Activated CD4-positive, alpha-beta T cell treated with anti-CD3 and anti-CD28 coated beads, Interleukin-2, amount 10 ng/mL, durations not matched to agents 24 days and 14 days (primary cell): ENCODE measurements around the gene NCAPH2. TPM values are rescaled to one million over a fixed set of nuclear protein-coding genes. Genes with fewer than 3 reads are reported as not detected.

Experiments used
- DNase-seq: peaks from one replicate; pipeline ENCODE4 v3.0.0; 2022
- H3K27ac Mint-ChIP-seq: one replicate; pipeline ENCODE4 v1.8.0; 2022; ENCODE audit warnings: mild to moderate bottlenecking, mixed read lengths
- H3K27me3 Mint-ChIP-seq: one replicate; pipeline ENCODE4 v1.8.0; 2022; ENCODE audit warnings: mixed read lengths
- H3K36me3 Mint-ChIP-seq: one replicate; pipeline ENCODE4 v1.8.0; 2022; ENCODE audit warnings: low read depth, mild to moderate bottlenecking, mixed read lengths
- H3K4me1 Mint-ChIP-seq: one replicate; pipeline ENCODE4 v1.8.0; 2021; ENCODE audit warnings: mixed read lengths
- H3K4me3 Mint-ChIP-seq: one replicate; pipeline ENCODE4 v1.8.0; 2022; ENCODE audit warnings: mild to moderate bottlenecking, moderate library complexity, mixed read lengths
- H3K9me3 Mint-ChIP-seq: one replicate; pipeline ENCODE4 v1.8.0; 2021; ENCODE audit warnings: mixed read lengths
- intact Hi-C: fragments of 100-400 bp; cut with micrococcal nuclease; formaldehyde crosslinking; loops from one replicate; pipeline ENCODE4 v1.15.1; 2023
- total RNA-seq: library from RNA; stranded (reverse); gene quantifications from 2 replicates; pipeline ENCODE4 v1.2.3, GENCODE V29; 2022

The NCAPH2 gene
- total RNA-seq, 1 donor from 2014 or later, result 131 TPM

DNA sequence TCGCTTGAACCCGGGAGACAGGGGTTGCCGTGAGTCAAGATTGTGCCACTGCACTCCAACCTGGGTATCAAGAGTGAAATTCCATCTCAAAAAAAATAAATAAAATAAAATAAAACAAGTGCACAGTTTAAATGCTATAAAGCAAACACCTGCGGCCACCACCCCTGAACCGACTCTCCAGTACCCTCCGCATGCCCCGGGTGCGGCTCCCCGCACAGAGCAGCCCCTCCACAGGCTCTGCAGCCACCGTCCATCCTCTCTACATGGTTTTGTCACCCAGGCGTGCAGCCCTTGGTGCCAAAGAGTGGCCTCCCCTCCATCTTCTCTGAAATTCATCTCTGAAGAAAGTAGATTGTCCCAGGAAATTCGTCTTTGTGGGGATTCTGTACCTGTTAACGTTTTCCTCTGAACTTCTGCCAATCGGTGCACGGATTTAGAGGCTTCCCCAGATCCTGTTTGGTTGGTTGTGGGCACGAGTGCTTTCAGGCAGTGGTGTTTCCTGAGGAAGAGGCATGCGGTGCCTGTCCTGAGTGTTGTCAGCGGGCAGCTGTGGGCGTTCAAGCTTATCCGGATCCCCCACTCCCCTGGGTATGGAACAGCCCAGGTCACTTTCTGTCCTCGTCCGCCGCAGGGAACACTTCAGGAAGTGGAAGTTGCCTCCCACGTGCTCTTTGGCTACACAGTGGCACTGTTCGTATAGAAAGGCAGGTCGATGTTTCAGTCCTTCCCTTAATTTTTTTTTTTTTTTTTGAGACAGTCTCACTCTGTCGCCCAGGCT lies 17.3 kb upstream of the NCAPH2 start:
- intact Hi-C loops, result no loop called here
- Mint-ChIP-seq H3K4me1 (peaks cover 6% of the 10 kb centered on the region), H3K36me3 (no peaks in the 10 kb centered on the region), H3K27me3 (peaks cover under 1% of the 10 kb centered on the region), H3K27ac (peak overlapping the region; percentile 65), H3K9me3 (no peaks in the 10 kb centered on the region), H3K4me3 (peak overlapping the region; percentile 62)
- DNase-seq, result no peak

DNA sequence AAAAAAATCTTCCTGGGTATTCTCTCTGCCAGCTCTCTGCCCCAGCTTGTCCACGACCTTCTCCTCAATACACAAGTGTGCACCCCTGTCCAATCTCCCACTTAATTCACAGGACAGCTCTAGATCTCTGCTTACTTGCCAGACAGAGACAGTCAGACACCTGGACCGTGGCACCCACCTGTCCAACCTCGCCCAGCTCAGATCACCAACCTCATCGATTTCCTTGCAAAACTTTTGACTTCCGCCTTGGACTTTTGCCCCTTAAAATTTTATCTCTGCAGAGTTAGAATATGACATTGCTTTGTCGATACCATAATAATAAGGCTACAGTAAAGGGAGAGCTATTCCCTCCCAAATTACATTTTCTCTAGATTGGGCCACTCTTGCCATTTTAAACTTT lies 10.9 kb upstream of the NCAPH2 start:
- Mint-ChIP-seq H3K27me3 (peaks cover 5% of the 10 kb centered on the region), H3K27ac (no peak overlapping the region), H3K36me3 (no peaks in the 10 kb centered on the region), H3K4me1 (peaks cover 6% of the 10 kb centered on the region), H3K4me3 (no peak overlapping the region), H3K9me3 (no peaks in the 10 kb centered on the region)
- intact Hi-C loops, result no loop called here
- no peak for DNase-seq

DNA sequence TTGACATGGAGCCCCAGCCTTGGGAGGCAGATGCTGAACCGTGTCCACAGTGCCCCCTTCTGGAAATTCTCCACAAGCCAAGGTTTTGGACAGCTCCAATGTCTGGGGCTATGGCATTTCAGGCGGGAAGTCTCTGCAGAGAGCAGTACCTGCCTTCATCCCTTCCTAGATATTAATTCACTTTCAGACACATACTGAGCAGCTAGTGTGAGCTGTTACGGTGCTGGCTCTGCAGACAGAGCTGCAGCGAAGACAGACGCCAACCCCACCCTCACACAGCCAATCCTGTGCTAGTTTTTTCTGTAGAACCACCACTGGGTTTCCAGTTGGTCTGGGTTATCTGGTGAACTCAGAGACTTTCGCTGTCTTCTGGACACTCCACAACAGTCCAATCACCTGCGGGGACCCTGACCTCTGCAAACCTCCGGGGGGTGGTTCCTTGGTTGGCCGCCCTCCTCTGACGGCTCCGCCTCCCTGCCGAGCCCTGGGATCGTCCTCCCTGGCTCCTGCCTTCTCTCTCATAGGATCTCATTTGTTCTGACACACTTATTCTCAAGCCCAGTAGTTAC lies 9.6 kb upstream of the NCAPH2 start:
- intact Hi-C loops, result loop anchor here (2.0 kb wide), 1 partner anchor 24 kb away; the partner anchor contains the start of gene SBF1
- Mint-ChIP-seq H3K4me3 (no peak overlapping the region), H3K4me1 (peaks cover 6% of the 10 kb centered on the region), H3K27me3 (peaks cover 5% of the 10 kb centered on the region), H3K27ac (no peak overlapping the region), H3K9me3 (no peaks in the 10 kb centered on the region), H3K36me3 (peaks cover 2% of the 10 kb centered on the region)
- DNase-seq, result peak; percentile 93

DNA sequence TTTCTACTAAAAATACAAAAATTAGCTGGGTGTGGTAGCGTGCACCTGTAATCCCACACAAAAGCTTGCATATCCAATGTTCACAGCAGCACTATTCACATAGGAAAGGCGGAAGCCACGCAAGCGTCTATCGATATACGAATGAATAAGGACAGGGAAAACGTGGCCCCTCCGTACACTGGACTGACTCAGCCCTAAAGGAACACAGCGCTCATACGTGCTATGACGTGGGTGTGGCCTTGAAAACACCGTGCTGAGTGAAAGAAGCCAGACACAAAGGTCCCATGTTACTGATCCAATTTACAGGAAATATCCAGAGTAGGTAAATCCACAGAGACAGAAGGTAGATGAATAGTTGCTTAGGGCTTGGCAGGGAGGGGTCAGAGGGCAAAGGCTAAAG lies 7.6 kb upstream of the NCAPH2 start:
- no peak overlapping the region for H3K4me3 Mint-ChIP-seq
- H3K27me3 Mint-ChIP-seq, result peaks cover 5% of the 10 kb centered on the region
- no peaks in the 10 kb centered on the region for H3K9me3 Mint-ChIP-seq
- no peak overlapping the region for H3K27ac Mint-ChIP-seq
- DNase-seq, result no peak
- peaks cover 6% of the 10 kb centered on the region for H3K4me1 Mint-ChIP-seq
- intact Hi-C loops, result loop anchor here (10.0 kb wide), 1 partner anchor 156 kb away; the partner anchor contains the start of gene PPP6R2
- H3K36me3 Mint-ChIP-seq, result peaks cover 2% of the 10 kb centered on the region

DNA sequence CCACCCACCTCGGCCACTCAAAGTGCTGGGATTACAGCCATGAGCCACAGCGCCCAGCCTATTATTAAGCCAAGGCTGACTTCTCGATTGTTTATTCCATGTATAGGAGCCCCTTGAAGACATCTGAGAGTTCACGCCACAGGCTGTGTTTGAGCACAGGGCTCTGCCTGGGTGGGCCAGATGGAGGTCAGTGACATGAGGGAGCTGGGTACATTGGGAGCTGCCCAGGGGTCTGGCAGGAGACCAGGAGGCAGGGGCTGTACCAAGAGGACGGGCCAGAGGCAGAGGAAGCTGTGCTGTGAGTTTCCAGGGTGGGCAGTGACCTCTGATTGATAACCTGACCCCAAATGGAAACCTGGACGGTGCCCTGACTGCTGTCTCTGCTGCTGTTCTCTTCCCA lies 5.9 kb upstream of the NCAPH2 start:
- H3K36me3 Mint-ChIP-seq, result peaks cover 4% of the 10 kb centered on the region
- intact Hi-C loops, result loop anchor here (10.0 kb wide), 1 partner anchor 157 kb away; the partner anchor contains the start of gene PPP6R2
- no peaks in the 10 kb centered on the region for H3K9me3 Mint-ChIP-seq
- H3K27me3 Mint-ChIP-seq, result peaks cover under 1% of the 10 kb centered on the region
- peaks cover 6% of the 10 kb centered on the region for H3K4me1 Mint-ChIP-seq
- DNase-seq, result no peak
- no peak overlapping the region for H3K4me3 Mint-ChIP-seq
- no peak overlapping the region for H3K27ac Mint-ChIP-seq

DNA sequence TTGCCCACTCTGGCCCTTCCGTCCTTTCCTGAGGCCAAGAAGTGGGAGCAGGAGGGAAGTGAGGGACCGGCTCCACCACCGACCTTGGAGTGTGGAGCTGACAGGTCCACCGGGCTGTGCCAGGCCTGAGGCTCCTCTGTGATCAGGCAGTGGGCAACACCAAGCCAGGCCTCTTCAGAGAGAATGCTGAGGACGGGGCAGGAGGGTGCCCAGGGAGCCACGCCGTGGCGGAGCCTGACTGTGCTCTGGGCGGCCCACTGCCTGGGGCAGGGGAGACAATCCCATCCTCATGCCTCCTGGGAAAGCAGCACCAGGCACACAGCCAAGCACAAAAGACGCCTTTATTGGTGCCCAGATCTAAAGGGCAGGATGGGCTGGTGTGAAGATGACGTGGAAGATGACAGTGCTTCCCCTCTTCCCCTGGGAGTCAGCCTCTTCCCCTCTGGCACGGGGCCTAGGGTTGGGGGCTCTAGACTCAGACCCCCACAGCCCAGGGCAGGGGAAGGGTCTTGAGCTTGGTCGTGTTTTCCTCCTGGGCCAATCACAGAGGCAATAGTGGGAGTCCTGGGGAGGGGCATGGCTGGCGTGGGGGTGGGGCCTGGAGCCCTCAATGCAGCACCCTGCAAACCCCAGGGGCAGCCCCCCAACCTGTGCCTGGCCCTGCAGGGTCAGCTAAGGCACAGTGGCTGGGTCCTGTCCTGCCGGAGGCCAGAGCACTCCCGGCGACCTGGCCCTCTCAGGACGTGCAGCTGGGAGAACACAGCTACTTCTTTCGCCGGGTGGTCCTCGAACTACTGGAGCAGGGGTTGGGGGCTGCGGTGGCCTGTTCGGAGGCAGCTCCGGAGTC lies 5.2 kb upstream of the NCAPH2 start:
- peaks cover 4% of the 10 kb centered on the region for H3K36me3 Mint-ChIP-seq
- no peak overlapping the region for H3K4me3 Mint-ChIP-seq
- no peaks in the 10 kb centered on the region for H3K9me3 Mint-ChIP-seq
- no peak for DNase-seq
- peaks cover 6% of the 10 kb centered on the region for H3K4me1 Mint-ChIP-seq
- no peaks in the 10 kb centered on the region for H3K27me3 Mint-ChIP-seq
- H3K27ac Mint-ChIP-seq, result no peak overlapping the region
- intact Hi-C loops, result loop anchor here (10.0 kb wide), 1 partner anchor 158 kb away; the partner anchor contains the start of gene PPP6R2

DNA sequence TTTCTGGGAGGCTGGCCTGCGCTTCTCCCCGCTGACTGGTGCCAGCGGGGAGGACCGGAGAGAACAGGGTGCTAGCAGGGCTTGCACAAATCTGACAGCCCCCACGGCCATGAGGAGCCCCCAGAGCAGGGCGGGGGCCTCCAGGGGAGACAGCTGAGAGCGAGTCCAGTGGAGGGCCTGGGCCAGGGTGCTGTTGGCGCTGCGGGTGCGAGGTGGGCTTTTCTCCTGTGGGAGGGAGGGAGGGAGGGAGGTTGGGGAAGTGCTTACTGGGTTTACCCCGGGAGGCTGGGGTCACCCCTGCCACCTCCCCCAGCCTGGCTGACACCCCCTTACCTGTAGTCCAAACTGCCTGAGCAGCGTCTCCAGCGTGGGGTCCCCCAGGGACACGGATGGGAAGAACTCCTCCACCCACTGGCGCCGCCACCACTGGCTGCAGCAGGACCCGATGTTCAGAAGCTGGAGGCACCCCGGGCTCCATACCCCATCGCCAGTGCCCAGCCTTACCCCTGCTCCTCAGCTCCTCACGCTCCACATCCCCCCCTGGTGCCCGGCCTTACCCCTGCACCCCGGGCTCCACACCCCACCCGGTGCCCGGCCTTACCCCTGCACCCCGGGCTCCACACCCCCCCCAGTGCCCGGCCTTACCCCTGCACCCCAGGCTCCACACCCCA lies 4.4 kb upstream of the NCAPH2 start:
- Mint-ChIP-seq H3K4me3 (no peak overlapping the region), H3K27me3 (peaks cover 1% of the 10 kb centered on the region), H3K36me3 (peaks cover 4% of the 10 kb centered on the region), H3K27ac (no peak overlapping the region), H3K9me3 (no peaks in the 10 kb centered on the region), H3K4me1 (peaks cover 3% of the 10 kb centered on the region)
- intact Hi-C loops, result loop anchor here (10.0 kb wide), 1 partner anchor 159 kb away; the partner anchor contains the start of gene PPP6R2
- no peak for DNase-seq

DNA sequence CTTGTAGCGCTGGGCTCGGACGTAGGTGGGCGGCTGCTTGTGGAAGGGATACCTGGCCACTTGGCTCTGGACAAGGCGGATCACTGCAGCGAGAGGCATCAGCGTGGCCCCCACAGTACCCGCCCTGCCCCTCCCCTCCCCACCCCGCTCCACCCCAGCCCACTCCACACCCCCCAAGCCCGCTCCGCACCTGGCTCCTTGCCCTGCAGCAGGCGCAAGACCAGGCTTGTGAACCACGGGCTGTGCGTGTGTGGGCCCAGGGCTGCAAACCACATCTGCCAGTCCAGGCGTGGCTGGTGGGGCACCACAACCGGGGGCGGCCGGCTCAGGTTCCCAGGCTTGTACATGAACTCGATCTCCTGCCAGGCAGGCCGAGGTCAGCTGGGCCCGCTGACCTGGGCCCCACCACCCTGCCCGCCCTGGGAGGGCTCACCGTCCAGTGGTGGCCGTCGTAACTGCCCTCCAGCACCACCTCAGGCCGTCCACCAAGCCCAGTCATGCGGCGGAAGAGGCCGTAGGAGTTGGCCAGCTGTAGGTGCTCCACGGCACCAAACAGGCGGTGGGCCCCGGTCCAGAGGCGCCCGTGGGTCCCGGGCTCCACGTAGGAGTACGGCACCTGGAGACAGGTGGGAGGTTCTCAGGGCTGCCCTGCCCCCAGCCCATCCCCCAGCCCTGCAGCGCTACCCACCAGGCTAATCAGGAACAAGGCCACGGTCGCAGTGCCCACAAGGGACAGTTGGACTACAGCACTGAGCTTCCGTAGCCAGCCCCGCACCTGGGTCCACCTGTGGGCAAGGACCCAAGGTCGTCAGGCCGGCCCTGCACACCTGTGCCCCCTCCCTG lies 3.4 kb upstream of the NCAPH2 start:
- Mint-ChIP-seq H3K9me3 (no peaks in the 10 kb centered on the region), H3K4me3 (no peak overlapping the region), H3K36me3 (peaks cover 6% of the 10 kb centered on the region), H3K27ac (no peak overlapping the region), H3K27me3 (peaks cover 1% of the 10 kb centered on the region), H3K4me1 (peaks cover 11% of the 10 kb centered on the region)
- intact Hi-C loops, result loop anchor here (5.0 to 10.0 kb wide), 3 partner anchors 52 to 252 kb away; partner anchors contain the start of genes HDAC10 and PPP6R2
- DNase-seq, result no peak

DNA sequence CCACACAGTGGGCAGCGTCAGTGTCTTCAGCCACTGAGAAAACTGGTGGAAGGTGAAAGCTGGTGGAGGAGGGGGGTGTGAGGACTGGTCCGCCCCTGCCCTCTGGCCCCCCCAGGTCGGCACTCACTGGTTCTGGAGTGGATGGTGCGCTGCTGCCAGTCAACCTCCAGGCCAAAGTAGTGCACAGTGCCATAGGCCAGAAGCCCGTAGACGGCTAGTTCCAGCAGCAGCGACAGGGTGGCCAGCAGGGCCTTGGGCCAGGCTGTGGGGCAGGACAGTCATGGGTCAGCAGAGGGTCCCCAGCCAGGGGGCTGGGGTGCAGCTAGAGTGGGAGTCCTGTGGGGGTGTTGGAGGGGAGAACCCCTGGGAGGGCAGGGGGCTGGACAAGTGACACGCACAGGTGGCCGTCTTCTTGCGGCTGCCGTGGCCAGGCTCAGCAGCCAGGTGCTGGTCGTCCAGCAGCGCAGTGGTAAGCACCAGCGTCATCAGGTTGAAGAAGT lies 2.7 kb upstream of the NCAPH2 start:
- H3K36me3 Mint-ChIP-seq, result peaks cover 7% of the 10 kb centered on the region
- DNase-seq, result no peak
- intact Hi-C loops, result loop anchor here (5.0 to 10.0 kb wide), 3 partner anchors 53 to 253 kb away; partner anchors contain the start of genes HDAC10 and PPP6R2
- H3K4me3 Mint-ChIP-seq, result no peak overlapping the region
- peaks cover 1% of the 10 kb centered on the region for H3K27me3 Mint-ChIP-seq
- H3K4me1 Mint-ChIP-seq, result peaks cover 12% of the 10 kb centered on the region
- H3K9me3 Mint-ChIP-seq, result no peaks in the 10 kb centered on the region
- no peak overlapping the region for H3K27ac Mint-ChIP-seq

DNA sequence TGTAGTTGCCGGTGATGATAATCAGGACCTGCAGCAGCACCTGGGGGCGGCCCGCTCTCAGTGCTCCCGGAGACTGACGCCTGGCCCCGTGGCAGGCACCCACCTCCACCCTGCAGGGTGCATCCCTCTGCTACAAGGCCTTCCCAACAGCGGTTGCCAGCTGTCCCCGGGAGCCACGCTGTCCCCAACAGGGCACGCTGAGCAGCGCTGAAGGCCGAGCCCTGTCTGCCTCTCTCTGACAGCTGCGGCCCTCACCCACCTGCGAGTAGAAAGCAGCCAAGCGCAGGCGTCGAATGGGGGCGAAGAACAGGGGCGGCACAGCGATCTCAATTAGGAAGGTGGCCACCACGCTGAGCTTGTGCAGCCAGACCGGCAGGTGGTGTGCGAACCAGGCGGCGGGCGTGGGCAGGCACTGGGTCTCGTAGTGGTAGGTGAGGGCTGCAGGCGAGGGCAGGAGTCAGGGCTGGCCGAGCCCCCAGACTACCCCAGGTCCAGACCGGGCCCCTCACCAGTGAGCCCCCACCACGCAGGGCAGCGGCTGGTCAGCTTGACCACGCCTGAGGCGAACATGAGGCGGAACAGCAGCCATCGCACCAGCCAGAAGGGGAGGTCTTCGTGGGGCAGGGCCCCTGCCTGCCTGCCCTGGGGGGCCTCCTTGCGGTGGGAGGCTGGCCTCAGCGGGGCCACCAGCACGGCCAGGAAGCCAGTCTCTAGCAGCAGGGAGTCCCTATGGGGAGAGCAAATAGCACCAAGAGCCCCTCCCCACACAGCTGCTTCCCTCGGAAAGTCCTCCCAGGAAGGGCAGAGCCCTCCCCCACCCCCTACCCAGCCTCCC lies 2.0 kb upstream of the NCAPH2 start:
- Mint-ChIP-seq H3K36me3 (peaks cover 7% of the 10 kb centered on the region), H3K27me3 (peaks cover 1% of the 10 kb centered on the region), H3K4me1 (peaks cover 10% of the 10 kb centered on the region), H3K27ac (no peak overlapping the region), H3K9me3 (no peaks in the 10 kb centered on the region), H3K4me3 (peak overlapping the region; percentile 90)
- no peak for DNase-seq
- intact Hi-C loops, result loop anchor here (5.0 to 10.0 kb wide), 3 partner anchors 54 to 254 kb away; partner anchors contain the start of genes HDAC10 and PPP6R2

DNA sequence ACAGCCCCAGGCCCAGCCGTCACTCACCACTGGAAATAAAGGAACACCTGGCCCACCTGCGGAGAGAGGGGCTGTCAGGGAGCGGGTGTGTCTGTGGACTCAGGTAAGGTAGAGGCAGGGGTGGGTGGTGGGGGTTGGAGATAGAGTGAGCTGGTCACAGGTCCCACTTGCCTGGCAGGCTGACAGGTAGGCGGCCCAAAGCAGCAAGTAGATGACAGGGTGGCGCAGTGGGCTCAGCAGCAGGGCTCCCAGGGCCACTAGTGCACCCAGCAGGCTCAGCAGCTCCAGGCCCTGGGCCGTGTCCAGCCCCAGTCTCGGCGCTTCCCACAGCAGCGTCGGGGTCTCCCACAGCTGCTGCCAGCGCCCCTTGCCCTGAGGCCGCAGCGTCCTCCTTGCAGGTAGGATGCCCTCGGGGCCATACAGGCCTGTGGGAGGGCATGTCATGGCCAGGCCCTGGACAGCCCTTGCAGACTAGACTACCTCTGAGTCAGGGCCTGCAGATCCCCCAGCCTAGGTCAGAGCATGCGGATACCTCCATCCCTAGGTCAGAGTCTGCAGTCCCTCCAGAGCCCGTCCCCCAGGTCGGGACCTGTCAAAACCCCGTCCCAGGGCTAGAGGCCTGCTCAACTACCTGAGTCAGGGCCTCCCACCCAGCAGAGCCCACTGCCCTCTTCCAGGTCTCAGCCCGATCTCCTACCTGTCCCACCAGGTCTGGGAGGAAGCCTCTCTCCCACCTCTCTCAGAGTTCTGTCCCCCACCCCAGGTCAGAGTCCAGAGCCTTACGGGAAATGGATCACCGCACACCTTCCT lies 1.2 kb upstream of the NCAPH2 start:
- H3K9me3 Mint-ChIP-seq, result no peaks in the 10 kb centered on the region
- H3K27ac Mint-ChIP-seq, result peak overlapping the region; percentile 63
- no peak for DNase-seq
- intact Hi-C loops, result loop anchor here (1.0 to 10.0 kb wide), 4 partner anchors 55 to 255 kb away; partner anchors contain the start of genes CHKB, HDAC10 and PPP6R2
- peaks cover 7% of the 10 kb centered on the region for H3K36me3 Mint-ChIP-seq
- H3K4me1 Mint-ChIP-seq, result peaks cover 10% of the 10 kb centered on the region
- H3K27me3 Mint-ChIP-seq, result peaks cover 1% of the 10 kb centered on the region
- peak overlapping the region; percentile 90 for H3K4me3 Mint-ChIP-seq
